Islet of Langerhans (tissue), 1 donor: ENCODE data around the gene ENTPD8.
"Not testable (repeated sequence)": the region's sequence is repeated elsewhere in the genome, so short reads cannot be mapped to it uniquely, and the experiment has no call there.

ENCODE experiments used
- FAIRE-seq: peaks from one replicate; lab custom pipeline; 2011; peaks lifted over from hg19 to GRCh38; lab: Jason Lieb, UNC

Gene ENTPD8

GRCh38 chr9:137475666-137476065 lies 34.5 kb upstream of the ENTPD8 start:
- FAIRE-seq: no peak

DNA sequence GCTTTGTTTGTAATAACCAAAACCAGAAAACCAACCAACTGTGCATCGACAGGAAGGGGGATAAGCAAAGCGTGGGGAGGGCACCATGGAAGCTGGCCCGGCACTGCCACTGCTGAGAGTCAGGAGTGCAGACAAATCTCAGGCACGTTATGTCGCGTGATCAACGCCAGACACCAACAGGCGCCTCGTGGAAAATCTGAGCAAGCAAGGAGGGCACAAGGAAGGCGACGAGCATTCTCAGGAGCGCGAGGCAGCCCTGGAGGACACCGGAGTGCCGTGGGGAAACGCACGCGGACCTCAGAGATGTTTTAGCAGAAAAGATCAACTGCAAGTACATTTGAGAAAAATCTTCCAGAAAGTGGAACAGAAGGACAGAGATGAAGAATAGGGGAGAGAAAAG lies 33.1 kb upstream of the ENTPD8 start:
- FAIRE-seq: no peak

DNA sequence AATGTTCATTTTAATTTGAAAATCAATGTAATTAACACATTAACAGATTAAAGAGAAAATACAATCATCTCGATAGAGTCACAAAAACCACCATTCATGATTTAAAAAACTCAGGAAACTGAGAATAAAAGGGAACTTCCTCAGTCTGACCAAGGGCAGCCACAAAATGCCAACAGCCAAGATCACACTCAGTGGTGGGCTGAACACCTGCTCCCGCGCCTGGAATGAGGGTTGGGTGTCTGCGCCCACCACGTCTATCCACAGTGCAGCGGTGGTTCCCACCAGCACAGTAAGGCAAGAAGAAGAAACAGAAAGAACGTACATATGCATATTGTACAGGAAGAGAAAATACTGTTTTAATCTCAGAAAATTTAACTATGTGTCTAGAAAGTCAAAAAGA lies 29.6 kb upstream of the ENTPD8 start:
- FAIRE-seq: no peak

DNA sequence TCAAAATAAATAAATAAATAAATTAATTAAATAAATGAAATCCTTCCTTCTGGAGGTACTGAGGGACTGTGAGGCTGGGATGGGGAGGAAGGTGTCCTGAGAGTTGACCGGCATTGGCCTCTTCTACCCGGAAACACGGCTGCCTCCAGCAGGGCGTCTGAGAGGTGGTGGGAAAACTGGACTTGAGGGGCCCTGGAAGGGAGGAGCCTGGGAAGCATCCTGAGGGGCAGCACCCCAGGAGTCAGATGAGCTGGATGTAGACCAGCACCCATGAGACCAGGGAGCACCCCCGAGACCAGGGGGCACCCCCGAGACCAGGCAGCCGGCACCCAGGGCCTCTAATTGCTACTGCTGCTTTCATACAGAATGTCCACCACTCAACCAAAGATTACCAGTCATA lies 26.7 kb upstream of the ENTPD8 start:
- FAIRE-seq: no peak

DNA sequence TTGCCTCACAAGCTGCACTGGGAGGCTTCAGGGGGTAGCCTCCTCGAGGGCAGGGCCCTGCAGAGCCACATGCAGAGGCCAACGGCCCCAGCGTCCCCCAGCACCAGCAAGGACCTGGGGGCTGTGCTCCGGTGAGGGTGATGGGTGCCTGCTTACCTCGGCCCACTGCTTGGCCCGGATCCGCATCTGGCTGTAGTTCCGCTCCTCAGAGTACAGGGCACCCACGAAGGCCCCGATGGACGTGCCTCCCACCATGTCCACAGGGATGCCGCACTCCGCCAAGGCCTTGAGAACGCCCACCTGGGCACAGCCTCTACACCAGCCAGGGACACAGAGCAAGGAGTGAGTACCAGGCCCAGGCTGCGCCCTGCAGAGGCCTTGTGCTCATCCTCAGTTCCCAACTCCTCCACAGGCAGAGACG lies 26.0 kb upstream of the ENTPD8 start:
- no peak for FAIRE-seq

- not testable (repeated sequence) for FAIRE-seq
Measured at GRCh38 chr9:137466389-137467085, 25.4 kb upstream of the ENTPD8 start.

- FAIRE-seq: no peak
Measured at GRCh38 chr9:137465720-137466388, 24.7 kb upstream of the ENTPD8 start.

GRCh38 chr9:137465000-137465719 lies 24.0 kb upstream of the ENTPD8 start:
- FAIRE-seq: no peak

- FAIRE-seq: no peak
Measured at GRCh38 chr9:137464291-137464999, 23.3 kb upstream of the ENTPD8 start.

GRCh38 chr9:137463931-137464290 lies 22.8 kb upstream of the ENTPD8 start:
- no peak for FAIRE-seq

DNA sequence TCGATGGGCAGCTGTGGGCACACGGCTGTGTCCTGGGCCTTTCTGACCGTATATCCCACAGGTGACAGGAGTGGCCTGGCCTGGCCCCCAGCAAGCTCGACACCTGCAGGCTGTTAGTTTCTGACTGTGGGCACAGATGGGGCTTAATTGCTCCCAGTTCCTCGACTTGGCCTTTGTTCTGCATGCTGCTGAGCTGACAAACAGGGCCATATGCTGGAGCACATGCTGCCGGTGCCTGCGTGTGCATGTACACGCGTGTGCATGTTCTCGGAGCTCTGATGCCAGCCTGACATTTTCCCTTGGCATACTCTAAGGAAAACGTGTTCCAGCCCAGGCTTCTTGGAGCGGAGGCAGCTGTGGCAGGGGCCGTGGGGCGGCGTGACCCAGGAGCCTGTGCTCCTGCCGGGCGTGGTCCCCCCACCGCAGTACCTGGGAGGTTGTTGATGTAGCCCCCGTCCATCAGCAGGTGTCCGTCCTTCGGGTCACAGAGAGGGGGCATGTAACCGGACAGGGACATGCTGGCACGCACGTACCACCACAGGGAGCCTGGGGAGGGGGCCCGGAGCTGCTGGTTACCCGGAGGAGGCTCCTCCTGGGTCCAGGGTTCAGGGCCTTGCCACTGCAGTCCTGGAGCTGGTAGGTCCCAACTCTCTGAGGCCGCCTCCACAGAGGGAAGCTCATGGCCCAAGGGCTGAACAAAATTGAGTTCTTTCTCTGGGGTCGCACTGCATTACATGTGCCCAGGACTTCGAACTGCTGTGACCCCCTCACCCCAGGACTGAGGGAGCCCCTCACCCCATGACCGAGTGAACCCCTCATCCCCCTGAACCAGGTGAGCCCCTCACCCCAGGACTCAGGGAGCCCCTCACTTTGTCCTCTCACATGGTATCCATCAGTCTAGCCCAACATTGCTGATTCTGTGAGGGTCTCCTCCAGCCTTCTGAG lies 22.1 kb upstream of the ENTPD8 start:
- no peak for FAIRE-seq

DNA sequence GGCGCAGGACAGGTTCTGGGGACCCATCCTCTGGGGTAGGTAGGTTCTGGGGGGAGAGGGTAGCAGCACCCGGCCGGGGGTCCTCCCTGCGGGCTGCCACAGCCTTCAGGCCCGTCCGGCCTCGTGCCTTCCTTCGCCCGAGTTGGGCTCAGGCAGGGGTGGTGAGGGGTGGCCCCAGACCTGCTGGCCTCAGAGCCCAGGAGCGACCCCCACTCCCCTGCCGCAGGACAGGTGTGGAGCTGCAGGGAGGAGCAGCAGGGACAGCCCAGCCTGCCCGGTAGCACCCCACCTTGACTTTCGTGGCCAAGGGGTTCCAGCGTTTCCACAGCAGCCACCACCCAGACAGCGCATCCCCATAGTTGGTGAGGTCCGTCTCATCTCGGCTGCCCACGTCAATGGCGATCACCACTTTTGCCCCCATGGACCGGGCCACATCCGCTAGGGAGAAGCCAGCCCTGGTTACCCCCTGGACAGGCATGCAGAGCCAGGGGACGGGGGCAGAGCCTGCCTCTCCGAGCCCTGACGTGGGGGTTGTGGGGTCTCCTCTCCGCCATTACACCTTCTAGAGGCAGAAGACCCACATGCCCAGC lies 21.3 kb upstream of the ENTPD8 start:
- no peak for FAIRE-seq

DNA sequence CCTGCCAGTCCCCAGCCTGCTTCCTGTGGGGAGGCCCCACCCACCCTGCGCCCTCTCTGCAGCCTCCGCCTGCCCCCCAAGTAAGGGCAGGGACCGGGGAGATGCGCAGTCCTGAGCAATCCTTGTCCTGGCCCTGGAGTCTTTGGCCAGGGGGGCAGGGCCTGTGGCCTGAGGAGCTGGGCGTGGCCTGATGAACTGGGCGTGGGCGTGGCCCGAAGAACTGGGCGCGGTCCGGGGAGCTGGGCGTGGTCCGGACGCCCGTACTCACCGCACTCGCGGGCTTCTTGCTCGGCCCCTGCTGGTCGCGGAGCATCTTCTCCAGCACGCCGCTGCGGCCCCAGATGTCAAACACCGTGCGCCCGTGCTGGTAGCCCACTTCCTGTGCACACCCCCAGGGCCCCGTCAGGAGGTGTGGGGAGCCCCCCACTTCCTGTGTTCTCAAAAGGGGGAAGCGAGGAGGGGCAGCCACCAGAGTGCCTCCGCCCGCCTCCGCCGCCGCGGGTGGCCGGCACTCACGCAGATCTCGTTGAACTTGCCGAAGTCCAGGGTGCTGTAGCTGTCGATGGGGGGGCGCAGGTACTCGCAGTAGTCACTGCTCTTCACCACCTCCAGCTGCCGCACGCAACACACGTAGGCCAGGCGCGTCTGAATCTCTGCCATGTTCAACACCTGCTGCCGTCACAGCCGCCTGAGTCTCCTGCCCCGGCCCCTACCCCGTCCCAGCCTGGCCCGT lies 20.7 kb upstream of the ENTPD8 start:
- no peak for FAIRE-seq

GRCh38 chr9:137461316-137461662 lies 20.1 kb upstream of the ENTPD8 start:
- no peak for FAIRE-seq

GRCh38 chr9:137460363-137461315 lies 19.5 kb upstream of the ENTPD8 start:
- FAIRE-seq: no peak

GRCh38 chr9:137459601-137460362 lies 18.6 kb upstream of the ENTPD8 start:
- no peak for FAIRE-seq

DNA sequence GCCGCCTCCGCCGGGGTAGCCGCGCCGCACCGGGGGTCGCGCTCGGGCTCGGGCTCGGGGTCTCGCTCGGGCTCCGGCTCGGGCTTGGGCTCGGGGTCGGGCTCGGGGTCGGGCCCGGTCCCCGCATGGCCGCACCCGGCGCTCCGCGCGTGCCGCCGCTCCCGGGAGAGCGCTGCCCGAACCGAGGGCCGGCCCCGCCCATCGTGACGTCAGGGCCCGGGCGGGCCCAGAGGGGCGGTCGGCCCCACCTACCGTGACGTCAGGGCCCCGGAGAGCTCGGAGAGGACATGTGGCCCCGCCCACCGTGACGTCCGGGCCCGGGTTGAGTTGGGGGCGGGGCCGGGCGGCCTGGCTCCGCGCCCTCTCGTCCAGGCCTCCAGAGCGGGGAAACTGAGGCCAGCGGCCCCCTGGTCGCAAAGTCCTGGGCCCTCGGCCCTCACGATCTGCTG lies 18.0 kb upstream of the ENTPD8 start, which contains the start of gene NSMF:
Gene NSMF (minus strand): TSS at position 183 of the 449 bp plus-strand sequence. CDS start 232 bp downstream, outside the sequence.
- no peak for FAIRE-seq
